Stimulated activated CD8-positive, alpha-beta memory T cell treated with anti-CD3 and anti-CD28 coated beads, Interleukin-15, amount 100 ng/mL, for 48 hours (primary cell): ENCODE data around the gene LIME1.

Experiments used
- DNase-seq, 2 donors: peaks; one replicate each; pipeline ENCODE4 v3.0.0-alpha.2; 2020; ENCODE audit warnings: low read depth in 2 of 2

Gene LIME1

GRCh38 chr20:63750807-63751470, 14.5 kb downstream of the LIME1 start:
- no peak for DNase-seq

- DNase-seq = no peak
Measured at GRCh38 chr20:63751471-63752271, 15.2 kb downstream of the LIME1 start.

- no peak for DNase-seq
Measured at GRCh38 chr20:63752411-63753101, 16.1 kb downstream of the LIME1 start.

- no peak for DNase-seq
Measured at GRCh38 chr20:63753381-63753780, 16.9 kb downstream of the LIME1 start.

- no peak for DNase-seq
Measured at GRCh38 chr20:63754008-63754407, 17.5 kb downstream of the LIME1 start.

- DNase-seq = no peak
Measured at GRCh38 chr20:63755933-63756647, 19.6 kb downstream of the LIME1 start.

- no peak for DNase-seq
Measured at GRCh38 chr20:63756648-63756991, 20.2 kb downstream of the LIME1 start.

GRCh38 chr20:63758152-63758551, 21.7 kb downstream of the LIME1 start:
- no peak for DNase-seq

GRCh38 chr20:63759377-63759901, 23.0 kb downstream of the LIME1 start:
- no peak for DNase-seq

- DNase-seq = no peak
Measured at GRCh38 chr20:63765082-63765873, 28.8 kb downstream of the LIME1 start.

GRCh38 chr20:63765902-63766301, 29.4 kb downstream of the LIME1 start:
- no peak for DNase-seq

GRCh38 chr20:63766695-63767426, 30.4 kb downstream of the LIME1 start:
- no peak for DNase-seq

- DNase-seq = no peak
Measured at GRCh38 chr20:63767456-63767855, 31.0 kb downstream of the LIME1 start.

- DNase-seq = no peak
Measured at GRCh38 chr20:63767886-63768285, 31.4 kb downstream of the LIME1 start.

GRCh38 chr20:63768591-63769515, 32.4 kb downstream of the LIME1 start:
- no peak for DNase-seq

- DNase-seq = no peak
Measured at GRCh38 chr20:63769891-63770474, 33.5 kb downstream of the LIME1 start.

- DNase-seq = no peak
Measured at GRCh38 chr20:63771046-63771707, 34.7 kb downstream of the LIME1 start.

GRCh38 chr20:63772781-63773518, 36.5 kb downstream of the LIME1 start:
- no peak for DNase-seq
